Skin of body (tissue), 2 donors: Measurements from ENCODE around the gene BNC2. TPM values are rescaled to one million over a fixed set of nuclear protein-coding genes. Genes with fewer than 3 reads are reported as not detected.
"Not testable (repeated sequence)": the region's sequence is repeated elsewhere in the genome, so short reads cannot be mapped to it uniquely, and the experiment has no call there.

Experiments
- DNase-seq: peaks from one replicate; lab custom pipeline; 2025; lab: John Stamatoyannopoulos, UW
- total RNA-seq: library from RNA; depleted of rRNA; stranded (reverse); fragments of >200 nt; gene quantifications from one replicate; pipeline ENCODE4 v1.2.3, GENCODE V29; 2014

The BNC2 gene
- total RNA-seq, 1 donor from 2014 or later: 30.8 TPM

- peak; percentile 58 for DNase-seq
These were observed 411.6 kb downstream of the BNC2 start for GRCh38 chr9:16458696-16459420.

- DNase-seq: no peak
These were observed 414.6 kb downstream of the BNC2 start for GRCh38 chr9:16455842-16456241.

GRCh38 chr9:16453390-16453789 is 417.1 kb downstream of the BNC2 start:
- no peak for DNase-seq

GRCh38 chr9:16450578-16450977 is 419.9 kb downstream of the BNC2 start:
- DNase-seq: no peak

- no peak for DNase-seq
These were observed 420.4 kb downstream of the BNC2 start for GRCh38 chr9:16450043-16450442.

- DNase-seq: no peak
These were observed 421.3 kb downstream of the BNC2 start for GRCh38 chr9:16449076-16449730.

- DNase-seq: no peak
These were observed 422.5 kb downstream of the BNC2 start for GRCh38 chr9:16447946-16448345.

- DNase-seq: no peak
These were observed 423.8 kb downstream of the BNC2 start for GRCh38 chr9:16446636-16447035.

GRCh38 chr9:16445141-16445920 is 425.1 kb downstream of the BNC2 start:
- no peak for DNase-seq

- no peak for DNase-seq
These were observed 427.8 kb downstream of the BNC2 start for GRCh38 chr9:16442622-16443021.

- DNase-seq: no peak
These were observed 428.7 kb downstream of the BNC2 start for GRCh38 chr9:16441791-16442190.

- DNase-seq: not testable (repeated sequence)
These were observed 431.6 kb downstream of the BNC2 start for GRCh38 chr9:16438831-16439230.

- no peak for DNase-seq
These were observed 433.9 kb downstream of the BNC2 start for GRCh38 chr9:16436545-16436944.

GRCh38 chr9:16434526-16434925 is 435.9 kb downstream of the BNC2 start:
- peak; percentile 5 for DNase-seq

- no peak for DNase-seq
These were observed 437.0 kb downstream of the BNC2 start for GRCh38 chr9:16433494-16433893.

- DNase-seq: no peak
These were observed 438.6 kb downstream of the BNC2 start for GRCh38 chr9:16431666-16432392.

GRCh38 chr9:16429671-16430070 is 440.8 kb downstream of the BNC2 start:
- DNase-seq: no peak

- no peak for DNase-seq
These were observed 442.5 kb downstream of the BNC2 start for GRCh38 chr9:16427873-16428427.

- DNase-seq: no peak
These were observed 443.8 kb downstream of the BNC2 start for GRCh38 chr9:16426716-16427115.

GRCh38 chr9:16425562-16426231 is 444.8 kb downstream of the BNC2 start:
- peak; percentile 64 for DNase-seq

- DNase-seq: no peak
These were observed 448.4 kb downstream of the BNC2 start for GRCh38 chr9:16422114-16422513.
